Germinal center (tissue), 1 donor: ENCODE measurements around the gene RBPJ.
A peak's percentile ranks its signal among the peaks of the same experiment; 100 is the strongest.

Experiments used
- DNase-seq: peaks from one replicate; pipeline ENCODE4 v3.0.0; 2012; ENCODE audit warnings: mixed read lengths, low spot score

Gene RBPJ

GRCh38 chr4:26320538-26321372, at the start of gene RBPJ:
Gene RBPJ (plus strand): TSS chr4:26321014. CDS start chr4:26321029, 15 bp downstream.
- peak; percentile 79 for DNase-seq

- no peak for DNase-seq
Measured at GRCh38 chr4:26271703-26272102, 49.1 kb upstream of the RBPJ start.

GRCh38 chr4:26272654-26273615, 47.9 kb upstream of the RBPJ start:
- DNase-seq: no peak

GRCh38 chr4:26273616-26273980, 47.2 kb upstream of the RBPJ start:
- no peak for DNase-seq

- DNase-seq: no peak
Measured at GRCh38 chr4:26275281-26275680, 45.5 kb upstream of the RBPJ start.

- no peak for DNase-seq
Measured at GRCh38 chr4:26279446-26279845, 41.4 kb upstream of the RBPJ start.

GRCh38 chr4:26281881-26282280, 38.9 kb upstream of the RBPJ start:
- DNase-seq: no peak

GRCh38 chr4:26284536-26284935, 36.3 kb upstream of the RBPJ start:
- no peak for DNase-seq

- no peak for DNase-seq
Measured at GRCh38 chr4:26285272-26285671, 35.5 kb upstream of the RBPJ start.

- DNase-seq: peak; percentile 14
Measured at GRCh38 chr4:26287756-26288155, 33.1 kb upstream of the RBPJ start.

GRCh38 chr4:26288355-26288909, 32.4 kb upstream of the RBPJ start:
- peak; percentile 25 for DNase-seq

- DNase-seq: no peak
Measured at GRCh38 chr4:26289401-26289800, 31.4 kb upstream of the RBPJ start.

- DNase-seq: no peak
Measured at GRCh38 chr4:26290321-26290720, 30.5 kb upstream of the RBPJ start.

- DNase-seq: no peak
Measured at GRCh38 chr4:26294904-26295303, 25.9 kb upstream of the RBPJ start.

GRCh38 chr4:26296021-26296420, 24.8 kb upstream of the RBPJ start:
- DNase-seq: no peak

GRCh38 chr4:26296514-26296913, 24.3 kb upstream of the RBPJ start:
- no peak for DNase-seq

GRCh38 chr4:26297219-26297618, 23.6 kb upstream of the RBPJ start:
- DNase-seq: no peak

GRCh38 chr4:26298198-26298947, 22.4 kb upstream of the RBPJ start:
- no peak for DNase-seq

- DNase-seq: no peak
Measured at GRCh38 chr4:26299254-26299882, 21.4 kb upstream of the RBPJ start.

- DNase-seq: no peak
Measured at GRCh38 chr4:26300314-26301307, 20.2 kb upstream of the RBPJ start.
